ENCODE results near the gene RNASE7. TPM values are rescaled to one million over a fixed set of nuclear protein-coding genes. Genes with fewer than 3 reads are reported as not detected.

The RNASE7 gene
- total and polyA plus RNA-seq, 4 donors, result 0.13 to 0.18 TPM; not detected in 2

- no peaks in the 10 kb centered on the region for H3K9me3 ChIP-seq (ENCODE audit: control insufficient read depth in 4 of 4, insufficient read depth in 3 of 4, low read length in 3 of 4)
- WGBS, 2 donors, result 57 to 74% methylated on average over 5 of the region's 5 CpGs
- DNase-seq, result no peak
- no peaks in the 10 kb centered on the region for H3K36me3 ChIP-seq (ENCODE audit: control insufficient read depth in 4 of 4, insufficient read depth in 4 of 4, low read length in 4 of 4)
- H3K9ac ChIP-seq (ENCODE audit: insufficient read depth in 1 of 2, low read length in 2 of 2), result no peak overlapping the region
- peaks cover 0 to 5% (median 0%) of the 10 kb centered on the region in 5 donors for H3K4me1 ChIP-seq (ENCODE audit: control insufficient read depth in 5 of 5, insufficient read depth in 5 of 5, low read length in 5 of 5)
- TF ChIP-seq CTCF (IDR thresholded peaks at IDR 0.05; ENCODE audit: control extremely low read depth, extremely low read depth), result no peak
- H3K4me3 ChIP-seq, result no peak overlapping the region
- no peaks in the 10 kb centered on the region for H3K27me3 ChIP-seq (ENCODE audit: control insufficient read depth in 3 of 3, insufficient read depth in 3 of 3, low read length in 2 of 3)
- no peak for ATAC-seq (ENCODE audit: insufficient read depth, low FRiP score)
- no peak overlapping the region for H3K27ac ChIP-seq (ENCODE audit: low read depth in 1 of 2, low read length in 1 of 2)
Observed at GRCh38 chr14:21055432-21056117, 13.4 kb downstream of the RNASE7 start.

- no peak for TF ChIP-seq CTCF (IDR thresholded peaks at IDR 0.05; ENCODE audit: control extremely low read depth, extremely low read depth)
- ATAC-seq (ENCODE audit: insufficient read depth, low FRiP score) (no peak), DNase-seq (peak in 1 of 3 donors; percentile 23)
- no peak overlapping the region for H3K4me3 ChIP-seq
- no peaks in the 10 kb centered on the region for H3K9me3 ChIP-seq (ENCODE audit: control insufficient read depth in 4 of 4, insufficient read depth in 3 of 4, low read length in 3 of 4)
- no peaks in the 10 kb centered on the region for H3K27me3 ChIP-seq (ENCODE audit: control insufficient read depth in 3 of 3, insufficient read depth in 3 of 3, low read length in 2 of 3)
- peaks cover 0 to 5% (median 0%) of the 10 kb centered on the region in 5 donors for H3K4me1 ChIP-seq (ENCODE audit: control insufficient read depth in 5 of 5, insufficient read depth in 5 of 5, low read length in 5 of 5)
- no peaks in the 10 kb centered on the region for H3K36me3 ChIP-seq (ENCODE audit: control insufficient read depth in 4 of 4, insufficient read depth in 4 of 4, low read length in 4 of 4)
- H3K9ac ChIP-seq (ENCODE audit: insufficient read depth in 1 of 2, low read length in 2 of 2), result no peak overlapping the region
- H3K27ac ChIP-seq (ENCODE audit: low read depth in 1 of 2, low read length in 1 of 2), result no peak overlapping the region
- 76 to 79% methylated on average over 10 of the region's 10 CpGs for WGBS, 2 donors
Observed at GRCh38 chr14:21056520-21057163, 14.5 kb downstream of the RNASE7 start.

- Histone ChIP-seq H3K4me1 (ENCODE audit: control insufficient read depth in 5 of 5, insufficient read depth in 5 of 5, low read length in 5 of 5) (peaks cover 0 to 5% (median 0%) of the 10 kb centered on the region in 5 donors), H3K36me3 (ENCODE audit: control insufficient read depth in 4 of 4, insufficient read depth in 4 of 4, low read length in 4 of 4) (no peaks in the 10 kb centered on the region), H3K27ac (ENCODE audit: low read depth in 1 of 2, low read length in 1 of 2) (no peak within 1 kb of the TSS), H3K4me3 (no peak within 1 kb of the TSS), H3K27me3 (ENCODE audit: control insufficient read depth in 3 of 3, insufficient read depth in 3 of 3, low read length in 2 of 3) (no peaks in the 10 kb centered on the region), H3K9me3 (ENCODE audit: control insufficient read depth in 4 of 4, insufficient read depth in 3 of 4, low read length in 3 of 4) (no peaks in the 10 kb centered on the region), H3K9ac (ENCODE audit: insufficient read depth in 1 of 2, low read length in 2 of 2) (no peak within 1 kb of the TSS)
- DNase-seq (no peak), ATAC-seq (ENCODE audit: insufficient read depth, low FRiP score) (no peak)
- 81 to 84% methylated on average over 8 of the region's 8 CpGs for WGBS, 2 donors
- TF ChIP-seq CTCF (IDR thresholded peaks at IDR 0.05; ENCODE audit: control extremely low read depth, extremely low read depth), result no peak
Observed at GRCh38 chr14:21057803-21058675, 15.9 kb downstream of the RNASE7 start, which contains the start of gene RNASE8. TSS of gene RNASE8 (plus strand) at chr14:21057822. CDS start at chr14:21057893, 71 bp downstream.
